Ishikawa (cell line): ENCODE measurements around the gene CTNNA3.

Source experiments
- CEBPB ChIP-seq: IDR thresholded peaks from 2 replicates; pipeline ENCODE4 v1.6.1; 2012
- CREB1 ChIP-seq: IDR thresholded peaks from 2 replicates; pipeline ENCODE4 v1.6.1; 2012; ENCODE audit warnings: low read depth
- EGR1 ChIP-seq: IDR thresholded peaks from 2 replicates; pipeline ENCODE4 v1.6.1; 2012
- EP300 ChIP-seq: IDR thresholded peaks from 2 replicates; pipeline ENCODE4 v1.6.1; 2012; ENCODE audit warnings: borderline replicate concordance
- FOXM1 ChIP-seq: IDR thresholded peaks from 2 replicates; pipeline ENCODE4 v1.6.1; 2012; ENCODE audit warnings: low read depth, borderline replicate concordance
- NFIC ChIP-seq: IDR thresholded peaks from 2 replicates; pipeline ENCODE4 v1.6.1; 2012
- RAD21 ChIP-seq: IDR thresholded peaks from 2 replicates; pipeline ENCODE4 v1.6.1; 2012; ENCODE audit warnings: low read depth
- TAF1 ChIP-seq: IDR thresholded peaks from 2 replicates; pipeline ENCODE4 v1.6.1; 2012; ENCODE audit warnings: low read depth, mild to moderate bottlenecking
- TCF12 ChIP-seq: IDR thresholded peaks from 2 replicates; pipeline ENCODE4 v1.6.1; 2012; ENCODE audit warnings: low read depth
- TEAD4 ChIP-seq: IDR thresholded peaks from 2 replicates; pipeline ENCODE4 v1.6.1; 2012
- YY1 ChIP-seq: IDR thresholded peaks from 2 replicates; pipeline ENCODE4 v1.6.1; 2012; ENCODE audit warnings: low read depth
- ZBTB7A ChIP-seq: IDR thresholded peaks from 2 replicates; pipeline ENCODE4 v1.6.1; 2012; ENCODE audit warnings: low read depth
- TF ChIP-seq, protein P1 (sequence below): IDR thresholded peaks from 2 replicates; pipeline ENCODE4 v1.6.1; 2012
- TF ChIP-seq, protein P2 (sequence below): IDR thresholded peaks from 2 replicates; pipeline ENCODE4 v1.6.1; 2012; ENCODE audit warnings: low read depth, mild to moderate bottlenecking
- TF ChIP-seq, protein P3 (sequence below): IDR thresholded peaks from 2 replicates; pipeline ENCODE4 v1.6.1; 2012

CTNNA3 gene

DNA sequence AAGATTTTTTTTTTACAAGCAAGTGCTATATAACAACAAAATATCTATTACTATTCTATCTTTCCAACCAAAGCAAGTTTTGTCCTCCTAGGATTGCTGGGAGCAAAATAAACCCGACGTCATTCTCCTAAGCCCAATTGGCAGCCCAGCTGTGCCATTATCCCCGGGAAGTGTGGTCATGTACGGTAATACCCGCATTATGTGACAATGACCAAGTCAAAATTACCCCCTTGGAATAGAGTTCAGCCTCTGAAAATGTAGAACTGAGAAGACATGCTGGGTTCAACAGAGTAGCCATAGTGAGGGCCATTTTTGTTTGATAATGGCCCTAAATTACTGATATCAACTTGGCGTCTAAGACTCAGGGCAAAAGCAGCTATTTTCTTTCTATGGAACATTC is 554.7 kb downstream of the CTNNA3 start:
- TF ChIP-seq CREB1 (no peak), FOXM1 (no peak), EGR1 (no peak), TAF1 (no peak), TEAD4 (no peak), RAD21 (no peak), YY1 (no peak), EP300 (no peak), NFIC (no peak), CEBPB (no peak), TCF12 (no peak), ZBTB7A (no peak)
- TF ChIP-seq, protein P1, sequence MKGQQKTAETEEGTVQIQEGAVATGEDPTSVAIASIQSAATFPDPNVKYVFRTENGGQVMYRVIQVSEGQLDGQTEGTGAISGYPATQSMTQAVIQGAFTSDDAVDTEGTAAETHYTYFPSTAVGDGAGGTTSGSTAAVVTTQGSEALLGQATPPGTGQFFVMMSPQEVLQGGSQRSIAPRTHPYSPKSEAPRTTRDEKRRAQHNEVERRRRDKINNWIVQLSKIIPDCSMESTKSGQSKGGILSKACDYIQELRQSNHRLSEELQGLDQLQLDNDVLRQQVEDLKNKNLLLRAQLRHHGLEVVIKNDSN = no peak
- TF ChIP-seq, protein P2, sequence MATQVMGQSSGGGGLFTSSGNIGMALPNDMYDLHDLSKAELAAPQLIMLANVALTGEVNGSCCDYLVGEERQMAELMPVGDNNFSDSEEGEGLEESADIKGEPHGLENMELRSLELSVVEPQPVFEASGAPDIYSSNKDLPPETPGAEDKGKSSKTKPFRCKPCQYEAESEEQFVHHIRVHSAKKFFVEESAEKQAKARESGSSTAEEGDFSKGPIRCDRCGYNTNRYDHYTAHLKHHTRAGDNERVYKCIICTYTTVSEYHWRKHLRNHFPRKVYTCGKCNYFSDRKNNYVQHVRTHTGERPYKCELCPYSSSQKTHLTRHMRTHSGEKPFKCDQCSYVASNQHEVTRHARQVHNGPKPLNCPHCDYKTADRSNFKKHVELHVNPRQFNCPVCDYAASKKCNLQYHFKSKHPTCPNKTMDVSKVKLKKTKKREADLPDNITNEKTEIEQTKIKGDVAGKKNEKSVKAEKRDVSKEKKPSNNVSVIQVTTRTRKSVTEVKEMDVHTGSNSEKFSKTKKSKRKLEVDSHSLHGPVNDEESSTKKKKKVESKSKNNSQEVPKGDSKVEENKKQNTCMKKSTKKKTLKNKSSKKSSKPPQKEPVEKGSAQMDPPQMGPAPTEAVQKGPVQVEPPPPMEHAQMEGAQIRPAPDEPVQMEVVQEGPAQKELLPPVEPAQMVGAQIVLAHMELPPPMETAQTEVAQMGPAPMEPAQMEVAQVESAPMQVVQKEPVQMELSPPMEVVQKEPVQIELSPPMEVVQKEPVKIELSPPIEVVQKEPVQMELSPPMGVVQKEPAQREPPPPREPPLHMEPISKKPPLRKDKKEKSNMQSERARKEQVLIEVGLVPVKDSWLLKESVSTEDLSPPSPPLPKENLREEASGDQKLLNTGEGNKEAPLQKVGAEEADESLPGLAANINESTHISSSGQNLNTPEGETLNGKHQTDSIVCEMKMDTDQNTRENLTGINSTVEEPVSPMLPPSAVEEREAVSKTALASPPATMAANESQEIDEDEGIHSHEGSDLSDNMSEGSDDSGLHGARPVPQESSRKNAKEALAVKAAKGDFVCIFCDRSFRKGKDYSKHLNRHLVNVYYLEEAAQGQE = no peak
- TF ChIP-seq, protein P3, sequence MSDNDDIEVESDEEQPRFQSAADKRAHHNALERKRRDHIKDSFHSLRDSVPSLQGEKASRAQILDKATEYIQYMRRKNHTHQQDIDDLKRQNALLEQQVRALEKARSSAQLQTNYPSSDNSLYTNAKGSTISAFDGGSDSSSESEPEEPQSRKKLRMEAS = no peak

DNA sequence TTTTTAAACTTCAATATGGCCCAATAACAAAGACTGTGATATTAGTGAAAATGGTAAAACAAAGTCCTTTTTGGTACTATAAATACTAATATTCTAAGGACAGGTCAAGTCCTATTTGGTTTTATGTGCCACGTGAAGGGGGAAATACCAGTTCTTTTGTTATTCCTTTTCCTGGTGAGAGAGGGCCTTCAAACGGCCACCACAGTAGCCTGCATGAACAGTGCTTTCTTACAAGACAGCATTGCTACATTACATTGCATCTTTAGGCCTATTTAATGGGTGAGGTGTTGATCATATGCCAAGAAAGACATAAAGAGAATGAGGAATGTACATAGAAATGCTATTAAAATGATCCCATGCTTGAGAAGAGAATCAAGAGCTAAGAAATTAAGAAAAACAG is 555.4 kb downstream of the CTNNA3 start:
- TF ChIP-seq TAF1 (no peak), CREB1 (no peak), TEAD4 (no peak), FOXM1 (no peak), CEBPB (no peak), TCF12 (no peak), RAD21 (no peak)

DNA sequence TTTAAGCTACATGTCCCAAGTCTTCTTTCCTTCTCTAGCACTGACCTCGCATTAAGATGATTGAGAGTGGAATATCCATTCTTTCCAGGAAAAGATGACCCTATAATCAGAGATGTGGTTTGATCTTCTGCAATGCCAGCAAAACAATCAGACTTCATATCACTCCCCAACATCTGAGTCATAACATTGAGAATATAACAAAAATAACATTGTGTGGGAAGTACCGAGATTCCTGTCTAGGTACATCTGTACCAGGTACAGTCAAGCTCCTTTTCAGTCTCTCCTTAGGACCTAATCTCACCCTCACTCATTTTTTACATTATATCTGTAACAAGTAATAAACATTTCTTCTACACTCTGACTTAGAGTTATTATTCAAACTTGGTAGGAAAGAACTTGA is 568.6 kb downstream of the CTNNA3 start:
- TF ChIP-seq, protein P3 = no peak
- TF ChIP-seq CEBPB = no peak
- no peak for TF ChIP-seq TCF12
- TF ChIP-seq RAD21 = no peak
- TF ChIP-seq, protein P1 = no peak
- no peak for TF ChIP-seq CREB1

DNA sequence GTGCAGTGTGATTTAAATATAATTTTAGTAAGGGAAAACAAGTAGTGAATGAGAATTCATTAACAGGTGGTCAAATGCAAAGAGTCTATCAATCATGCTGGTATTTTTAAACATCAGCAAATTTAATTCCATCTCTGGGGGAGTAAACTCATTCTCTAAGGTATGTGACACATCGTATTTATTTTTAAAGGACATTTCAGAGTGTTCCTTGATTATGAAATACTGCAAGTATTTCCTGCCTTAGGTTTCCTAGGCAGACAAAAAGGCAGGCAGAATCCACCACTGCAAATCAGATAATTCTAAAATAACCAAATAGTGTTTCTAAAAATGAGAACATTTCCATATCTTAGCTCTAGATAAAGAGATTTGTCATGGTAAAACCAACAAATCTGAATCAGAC is 576.3 kb downstream of the CTNNA3 start:
- TF ChIP-seq TAF1 (no peak), CEBPB (no peak), EGR1 (no peak), TEAD4 (no peak), NFIC (no peak), FOXM1 (no peak), ZBTB7A (no peak), TCF12 (no peak), RAD21 (no peak), YY1 (no peak), CREB1 (no peak), EP300 (no peak)
- TF ChIP-seq, protein P1 = no peak
- TF ChIP-seq, protein P2 = no peak
- TF ChIP-seq, protein P3 = no peak

DNA sequence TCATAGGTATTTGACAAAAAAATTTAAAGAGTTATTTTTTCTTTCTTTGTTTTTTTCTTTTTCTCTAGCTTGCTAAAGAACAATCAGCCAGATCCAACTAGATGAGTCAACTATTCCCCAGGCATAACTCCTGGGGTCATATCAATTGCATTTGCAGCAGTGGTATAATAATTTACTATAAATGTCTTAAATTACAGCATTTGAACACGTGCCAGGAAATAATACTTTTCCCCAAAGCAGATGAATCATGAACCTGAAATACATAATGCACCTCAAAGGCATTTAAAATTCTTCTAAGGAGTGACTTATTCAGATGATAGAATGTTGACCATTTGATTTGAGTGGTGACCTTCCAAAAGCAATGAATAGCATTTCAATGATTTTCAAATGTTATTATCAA is 580.0 kb downstream of the CTNNA3 start:
- TF ChIP-seq, protein P2 = no peak
- TF ChIP-seq EGR1 (no peak), YY1 (no peak), ZBTB7A (no peak), TAF1 (no peak), NFIC (peak; percentile 96), EP300 (peak; percentile 94), CREB1 (no peak), TEAD4 (peak; percentile 81), CEBPB (peak; percentile 43; the same call in 1 of the 2 replicates), RAD21 (peak; percentile 10; the same call in 1 of the 2 replicates), FOXM1 (peak; percentile 92), TCF12 (peak; percentile 93)
- TF ChIP-seq, protein P1 = no peak
- TF ChIP-seq, protein P3 = peak; percentile 34; the same call in 1 of the 2 replicates
